GM18873 (cell line): ENCODE data around the gene STK25.
"Not testable (repeated sequence)": the region's sequence is repeated elsewhere in the genome, so short reads cannot be mapped to it uniquely, and the experiment has no call there.

Experiments
- ATAC-seq: cut with Tn5 transposase; IDR thresholded peaks from one replicate; pipeline ENCODE4 v1.9.1; 2021; ENCODE audit warnings: mild to moderate bottlenecking, moderate library complexity, moderate number of reproducible peaks; ENCODE audit not compliant: unreplicated experiment, low FRiP score

STK25 gene

GRCh38 chr2:241469746-241470145 is 38.6 kb downstream of the STK25 start:
- ATAC-seq: no peak

GRCh38 chr2:241468476-241468781 is 40.0 kb downstream of the STK25 start:
- ATAC-seq: no peak

- ATAC-seq: no peak
Observed at GRCh38 chr2:241467777-241468475, 40.5 kb downstream of the STK25 start.

GRCh38 chr2:241466230-241466629 is 42.2 kb downstream of the STK25 start:
- no peak for ATAC-seq

GRCh38 chr2:241465543-241465942 is 42.8 kb downstream of the STK25 start:
- ATAC-seq: no peak

- no peak for ATAC-seq
Observed at GRCh38 chr2:241463276-241464135, 44.9 kb downstream of the STK25 start.

- ATAC-seq: no peak
Observed at GRCh38 chr2:241461693-241462677, 46.4 kb downstream of the STK25 start.

- no peak for ATAC-seq
Observed at GRCh38 chr2:241460631-241461030, 47.8 kb downstream of the STK25 start.

- ATAC-seq: no peak
Observed at GRCh38 chr2:241459520-241459919, 48.9 kb downstream of the STK25 start.

- ATAC-seq: no peak
Observed at GRCh38 chr2:241458687-241459086, 49.7 kb downstream of the STK25 start.

GRCh38 chr2:241456546-241456945 is 51.8 kb downstream of the STK25 start:
- ATAC-seq: no peak

- no peak for ATAC-seq
Observed at GRCh38 chr2:241454837-241455485, 53.4 kb downstream of the STK25 start.

GRCh38 chr2:241453919-241454318 is 54.5 kb downstream of the STK25 start:
- not testable (repeated sequence) for ATAC-seq

GRCh38 chr2:241451840-241452506 is 56.4 kb downstream of the STK25 start:
- ATAC-seq: no peak

GRCh38 chr2:241450092-241450491 is 58.3 kb downstream of the STK25 start:
- not testable (repeated sequence) for ATAC-seq

GRCh38 chr2:241445426-241445825 is 63.0 kb downstream of the STK25 start:
- no peak for ATAC-seq

GRCh38 chr2:241443486-241444223 is 64.7 kb downstream of the STK25 start:
- ATAC-seq: peak; percentile 43
